HepG2 (cell line): ENCODE data around the gene POP5.

Source experiments
- FOXM1 ChIP-seq: sonication (generic); formaldehyde crosslinking; IDR thresholded peaks from 2 replicates; pipeline ENCODE4 v1.5.0; 2020; ENCODE audit warnings: missing genetic modification reagents
- TF ChIP-seq, protein P1 (sequence below): sonication (generic); formaldehyde crosslinking; IDR thresholded peaks from 2 replicates; pipeline ENCODE4 v1.5.0; 2020; ENCODE audit warnings: mild to moderate bottlenecking, missing genetic modification reagents

DNA sequence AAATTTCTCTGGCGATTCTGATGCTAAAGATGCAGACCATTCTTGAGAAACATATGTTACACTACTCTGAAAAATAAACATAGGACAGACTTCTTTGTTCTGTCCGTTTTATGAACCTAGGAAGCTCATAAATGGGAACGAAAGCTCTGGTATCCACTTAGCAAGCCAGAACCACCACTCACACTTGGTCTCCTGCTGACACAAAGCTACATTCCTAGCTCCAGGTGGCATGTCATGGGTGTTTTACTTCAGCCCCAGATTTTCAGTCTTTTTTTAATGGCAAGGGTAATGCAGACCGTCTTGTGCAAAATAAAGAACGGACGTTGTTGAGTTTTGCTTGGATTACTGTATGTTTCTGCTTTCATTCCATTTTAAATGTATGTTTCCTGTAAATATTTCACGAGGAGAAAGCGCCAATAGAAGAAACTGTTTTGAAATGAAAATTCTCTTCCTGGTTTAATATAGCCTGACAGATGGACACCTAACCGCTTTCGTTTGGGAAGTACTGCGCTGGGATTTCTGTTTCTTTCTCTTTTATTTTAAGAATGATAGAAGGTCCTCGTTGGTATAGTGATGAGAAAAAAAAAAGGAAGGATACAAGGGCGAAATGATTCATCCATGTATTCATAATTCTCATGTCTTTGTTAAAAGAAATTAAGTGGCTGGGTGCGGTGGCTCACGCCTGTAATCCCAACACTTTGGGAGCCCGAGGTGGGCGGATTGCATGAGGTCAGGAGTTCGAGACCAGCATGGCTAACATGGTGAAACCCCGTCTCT lies 51.4 kb downstream of the POP5 start:
- TF ChIP-seq, protein P1, sequence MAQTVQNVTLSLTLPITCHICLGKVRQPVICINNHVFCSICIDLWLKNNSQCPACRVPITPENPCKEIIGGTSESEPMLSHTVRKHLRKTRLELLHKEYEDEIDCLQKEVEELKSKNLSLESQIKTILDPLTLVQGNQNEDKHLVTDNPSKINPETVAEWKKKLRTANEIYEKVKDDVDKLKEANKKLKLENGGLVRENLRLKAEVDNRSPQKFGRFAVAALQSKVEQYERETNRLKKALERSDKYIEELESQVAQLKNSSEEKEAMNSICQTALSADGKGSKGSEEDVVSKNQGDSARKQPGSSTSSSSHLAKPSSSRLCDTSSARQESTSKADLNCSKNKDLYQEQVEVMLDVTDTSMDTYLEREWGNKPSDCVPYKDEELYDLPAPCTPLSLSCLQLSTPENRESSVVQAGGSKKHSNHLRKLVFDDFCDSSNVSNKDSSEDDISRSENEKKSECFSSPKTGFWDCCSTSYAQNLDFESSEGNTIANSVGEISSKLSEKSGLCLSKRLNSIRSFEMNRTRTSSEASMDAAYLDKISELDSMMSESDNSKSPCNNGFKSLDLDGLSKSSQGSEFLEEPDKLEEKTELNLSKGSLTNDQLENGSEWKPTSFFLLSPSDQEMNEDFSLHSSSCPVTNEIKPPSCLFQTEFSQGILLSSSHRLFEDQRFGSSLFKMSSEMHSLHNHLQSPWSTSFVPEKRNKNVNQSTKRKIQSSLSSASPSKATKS (CRISPR knock-in tag), result no peak
- no peak for TF ChIP-seq FOXM1 (CRISPR knock-in tag)
